Upper lobe of left lung (tissue), 4 donors: Measurements from ENCODE around the gene IDH1.

Experiments
- CTCF ChIP-seq, 6 experiments: fragments of 450-650 bp in 4 of 6; fragments of 200-600 bp in 2 of 6; sonication (generic) in 2 of 6; IDR thresholded peaks; one replicate each; pipeline ENCODE4 v1.5.1; 2016 to 2019; ENCODE audit warnings: antibody characterized with exemption in 6 of 6
- POLR2A ChIP-seq, 4 donors: fragments of 450-650 bp; IDR thresholded peaks; one replicate each; pipeline ENCODE4 v1.5.1; 2016 to 2017; ENCODE audit warnings: antibody characterized with exemption in 4 of 4, mild to moderate bottlenecking in 2 of 4

- TF ChIP-seq CTCF (IDR thresholded peaks at IDR 0.05) (no peak), POLR2A (IDR thresholded peaks at IDR 0.05) (no peak)
Observed at GRCh38 chr2:208240619-208241209, 14.2 kb downstream of the IDH1 start.
